ENCODE measurements around the gene BIRC7. TPM values are rescaled to one million over a fixed set of nuclear protein-coding genes. Genes with fewer than 3 reads are reported as not detected.

BIRC7 gene
- polyA plus RNA-seq, 1 donor (not counting 4 experiments of a cell fraction or from before 2014, with no cell fraction given): not detected

DNA sequence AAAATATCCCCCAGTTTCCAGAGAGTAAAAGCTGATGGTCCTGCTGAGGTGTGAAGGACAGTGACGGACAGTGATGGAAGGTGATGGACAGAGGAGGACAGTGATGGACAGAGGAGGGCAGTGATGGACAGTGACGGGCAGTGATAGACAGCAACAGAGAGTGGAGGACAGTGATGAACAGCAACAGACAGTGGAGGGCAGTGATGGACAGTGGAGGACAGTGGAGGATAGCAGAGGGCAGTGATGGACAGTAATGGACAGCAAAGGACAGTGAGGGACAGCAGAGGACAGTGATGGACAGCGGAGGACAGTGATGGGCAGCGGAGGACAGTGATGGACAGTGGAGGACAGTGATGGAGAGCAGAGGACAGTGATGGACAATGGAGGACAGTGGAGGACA lies 21.2 kb downstream of the BIRC7 start:
- Histone ChIP-seq H2AFZ (ENCODE audit: control insufficient read depth, low read length) (no peak overlapping the region), H3K36me3 (ENCODE audit: control insufficient read depth in 2 of 2, extremely low read depth in 1 of 2, insufficient read depth in 2 of 2, low read length in 2 of 2) (no peaks in the 10 kb centered on the region), H3K4me1 (ENCODE audit: control insufficient read depth, extremely low read depth, insufficient read depth, low read length) (peaks cover 17% of the 10 kb centered on the region), H3K9ac (ENCODE audit: control insufficient read depth, extremely low read depth, insufficient read depth, low read length) (no peak overlapping the region), H3K79me2 (ENCODE audit: control insufficient read depth, insufficient read depth, low read length) (no peaks in the 10 kb centered on the region), H3K9me1 (ENCODE audit: control insufficient read depth, extremely low read depth, insufficient read depth, low read length) (no peaks in the 10 kb centered on the region), H3K27ac (ENCODE audit: control insufficient read depth, insufficient read depth, low read length) (no peak overlapping the region), H3K9me3 (ENCODE audit: control insufficient read depth, low read depth, low read length) (no peaks in the 10 kb centered on the region), H3K27me3 (ENCODE audit: control insufficient read depth, extremely low read depth, insufficient read depth, low read length) (peaks cover 40% of the 10 kb centered on the region), H4K20me1 (ENCODE audit: control insufficient read depth, extremely low read depth, insufficient read depth, low read length) (no peaks in the 10 kb centered on the region), H3K4me2 (ENCODE audit: control insufficient read depth, extremely low read depth, insufficient read depth, low read depth, low read length) (no peak overlapping the region), H3K4me3 (ENCODE audit: control insufficient read depth in 2 of 3, extremely low read depth in 1 of 3, insufficient read depth in 2 of 3, low read depth in 1 of 3, low read length in 3 of 3) (no peak overlapping the region)
- no peak for DNase-seq (ENCODE audit: low read depth, low spot score)
- dilution Hi-C loops (cut with MboI; ENCODE audit: extremely low pct_ligation_motif_present, low sequenced_read_pairs): no loop called here
- no peak for FAIRE-seq
- TF ChIP-seq, protein P1, sequence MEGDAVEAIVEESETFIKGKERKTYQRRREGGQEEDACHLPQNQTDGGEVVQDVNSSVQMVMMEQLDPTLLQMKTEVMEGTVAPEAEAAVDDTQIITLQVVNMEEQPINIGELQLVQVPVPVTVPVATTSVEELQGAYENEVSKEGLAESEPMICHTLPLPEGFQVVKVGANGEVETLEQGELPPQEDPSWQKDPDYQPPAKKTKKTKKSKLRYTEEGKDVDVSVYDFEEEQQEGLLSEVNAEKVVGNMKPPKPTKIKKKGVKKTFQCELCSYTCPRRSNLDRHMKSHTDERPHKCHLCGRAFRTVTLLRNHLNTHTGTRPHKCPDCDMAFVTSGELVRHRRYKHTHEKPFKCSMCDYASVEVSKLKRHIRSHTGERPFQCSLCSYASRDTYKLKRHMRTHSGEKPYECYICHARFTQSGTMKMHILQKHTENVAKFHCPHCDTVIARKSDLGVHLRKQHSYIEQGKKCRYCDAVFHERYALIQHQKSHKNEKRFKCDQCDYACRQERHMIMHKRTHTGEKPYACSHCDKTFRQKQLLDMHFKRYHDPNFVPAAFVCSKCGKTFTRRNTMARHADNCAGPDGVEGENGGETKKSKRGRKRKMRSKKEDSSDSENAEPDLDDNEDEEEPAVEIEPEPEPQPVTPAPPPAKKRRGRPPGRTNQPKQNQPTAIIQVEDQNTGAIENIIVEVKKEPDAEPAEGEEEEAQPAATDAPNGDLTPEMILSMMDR (optimal IDR thresholded peaks at IDR 0.05 in 1 of 3, IDR thresholded peaks at IDR 0.05 in 1 of 3, conservative IDR thresholded peaks at IDR 0.05 in 1 of 3; ENCODE audit: extremely low read depth in 1 of 3, insufficient read depth in 2 of 3, low read length in 3 of 3): no peak
- TF ChIP-seq EZH2 (IDR thresholded peaks at IDR 0.05; ENCODE audit: low read length): no peak

DNA sequence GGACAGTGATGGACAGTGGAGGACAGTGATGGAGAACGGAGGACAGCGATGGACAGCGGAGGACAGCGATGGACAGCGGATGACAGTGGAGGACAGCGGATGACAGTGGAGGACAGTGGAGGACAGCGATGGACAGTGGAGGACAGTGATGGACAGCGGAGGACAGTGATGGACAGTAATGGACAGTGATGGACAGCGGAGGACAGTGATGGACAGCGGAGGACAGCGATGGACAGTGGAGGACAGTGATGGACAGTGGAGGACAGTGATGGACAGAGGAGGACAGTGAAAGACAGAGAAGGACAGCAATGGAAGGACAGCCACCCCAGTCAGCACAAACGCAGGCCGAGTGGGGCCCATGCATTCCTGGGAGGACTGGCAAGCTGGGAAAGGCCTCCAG lies 21.9 kb downstream of the BIRC7 start:
- DNase-seq (ENCODE audit: low read depth, low spot score): no peak
- H3K9me3 ChIP-seq (ENCODE audit: control insufficient read depth, low read depth, low read length): no peaks in the 10 kb centered on the region
- H3K9ac ChIP-seq (ENCODE audit: control insufficient read depth, extremely low read depth, insufficient read depth, low read length): no peak overlapping the region
- H3K27ac ChIP-seq (ENCODE audit: control insufficient read depth, insufficient read depth, low read length): no peak overlapping the region
- dilution Hi-C loops (cut with MboI; ENCODE audit: extremely low pct_ligation_motif_present, low sequenced_read_pairs): no loop called here
- peaks cover 38% of the 10 kb centered on the region for H3K27me3 ChIP-seq (ENCODE audit: control insufficient read depth, extremely low read depth, insufficient read depth, low read length)
- H3K36me3 ChIP-seq (ENCODE audit: control insufficient read depth in 2 of 2, extremely low read depth in 1 of 2, insufficient read depth in 2 of 2, low read length in 2 of 2): no peaks in the 10 kb centered on the region
- H2AFZ ChIP-seq (ENCODE audit: control insufficient read depth, low read length): no peak overlapping the region
- H3K4me1 ChIP-seq (ENCODE audit: control insufficient read depth, extremely low read depth, insufficient read depth, low read length): peaks cover 17% of the 10 kb centered on the region
- TF ChIP-seq, protein P1 (optimal IDR thresholded peaks at IDR 0.05 in 1 of 3, IDR thresholded peaks at IDR 0.05 in 1 of 3, conservative IDR thresholded peaks at IDR 0.05 in 1 of 3; ENCODE audit: extremely low read depth in 1 of 3, insufficient read depth in 2 of 3, low read length in 3 of 3): no peak
- no peak for TF ChIP-seq EZH2 (IDR thresholded peaks at IDR 0.05; ENCODE audit: low read length)
- no peak for FAIRE-seq
- no peak overlapping the region for H3K4me2 ChIP-seq (ENCODE audit: control insufficient read depth, extremely low read depth, insufficient read depth, low read depth, low read length)
- H4K20me1 ChIP-seq (ENCODE audit: control insufficient read depth, extremely low read depth, insufficient read depth, low read length): no peaks in the 10 kb centered on the region
- H3K79me2 ChIP-seq (ENCODE audit: control insufficient read depth, insufficient read depth, low read length): no peaks in the 10 kb centered on the region
- no peaks in the 10 kb centered on the region for H3K9me1 ChIP-seq (ENCODE audit: control insufficient read depth, extremely low read depth, insufficient read depth, low read length)
- H3K4me3 ChIP-seq (ENCODE audit: control insufficient read depth in 2 of 3, extremely low read depth in 1 of 3, insufficient read depth in 2 of 3, low read depth in 1 of 3, low read length in 3 of 3): no peak overlapping the region
